HEK293 (cell line): ENCODE results near the gene RBP2.

ENCODE experiments used
- CTCF ChIA-PET: fragments of 350-600 bp; formaldehyde crosslinking; extraction: SDS; loops from one replicate; lab custom pipeline; 2021; ENCODE audit warnings: antibody characterized with exemption; lab: Yijun Ruan, JAX
- POLR2A ChIA-PET: fragments of 300-600 bp; formaldehyde crosslinking; extraction: SDS; loops from one replicate; lab custom pipeline; 2020; ENCODE audit warnings: antibody characterized with exemption, inconsistent platforms; lab: Yijun Ruan, JAX
- H3K27ac ChIP-seq: fragments of 200-500 bp; sonication (Bioruptor generic); 2 replicates; pipeline ENCODE4 v1.5.1; 2014; ENCODE audit warnings: low read depth, low read length, control low read depth, inconsistent platforms; ENCODE audit errors: extremely low read depth
- H3K36me3 ChIP-seq, 2 experiments: fragments of 200-500 bp in 1 of 2; sonication (Bioruptor generic) in 1 of 2; 1 replicate in 1 of 2; 2 replicates in 1 of 2; pipeline ENCODE4 v1.5.1; 2014 to 2017; ENCODE audit warnings: inconsistent platforms in 2 of 2, low read length in 2 of 2; ENCODE audit not compliant: control insufficient read depth in 2 of 2, insufficient read depth in 1 of 2
- H3K4me1 ChIP-seq: fragments of 200-500 bp; sonication (Bioruptor generic); 2 replicates; pipeline ENCODE4 v1.5.1; 2014; ENCODE audit warnings: mild to moderate bottlenecking, low read length, inconsistent platforms; ENCODE audit not compliant: control insufficient read depth, insufficient read depth
- H3K4me3 ChIP-seq: 2 replicates; pipeline ENCODE4 v1.5.1; 2011; ENCODE audit warnings: low read depth, mild to moderate bottlenecking, control low read depth, low read length, moderate library complexity
- H3K9me3 ChIP-seq: fragments of 200-500 bp; sonication (Bioruptor generic); 2 replicates; pipeline ENCODE4 v1.5.1; 2014; ENCODE audit warnings: low read depth, low read length, inconsistent platforms; ENCODE audit not compliant: control insufficient read depth, insufficient read depth
- BCL11B ChIP-seq: fragments of 450-650 bp; formaldehyde crosslinking; IDR thresholded peaks from 2 replicates; pipeline ENCODE4 v1.5.1; 2016; ENCODE audit warnings: low read depth, missing biosample characterization, missing genetic modification characterization
- BCL6B ChIP-seq: fragments of 450-650 bp; formaldehyde crosslinking; IDR thresholded peaks from 2 replicates; pipeline ENCODE4 v1.5.1; 2017; ENCODE audit warnings: missing biosample characterization, missing genetic modification characterization
- GLI2 ChIP-seq: fragments of 450-650 bp; formaldehyde crosslinking; IDR thresholded peaks from 2 replicates; pipeline ENCODE4; 2017; ENCODE audit warnings: missing biosample characterization, missing genetic modification characterization, low read depth, borderline replicate concordance
- KLF1 ChIP-seq: fragments of 450-650 bp; formaldehyde crosslinking; IDR thresholded peaks from 2 replicates; pipeline ENCODE4 v1.5.1; 2016; ENCODE audit warnings: missing biosample characterization, missing genetic modification characterization
- SALL2 ChIP-seq: fragments of 450-650 bp; formaldehyde crosslinking; IDR thresholded peaks from 2 replicates; pipeline ENCODE4 v1.5.0; 2017; ENCODE audit warnings: missing biosample characterization, mild to moderate bottlenecking, missing genetic modification characterization, borderline replicate concordance
- SP3 ChIP-seq: fragments of 450-650 bp; formaldehyde crosslinking; IDR thresholded peaks from 2 replicates; pipeline ENCODE4 v1.5.1; 2016; ENCODE audit warnings: missing biosample characterization, missing genetic modification characterization
- ZBTB44 ChIP-seq: fragments of 450-650 bp; IDR thresholded peaks from 2 replicates; pipeline ENCODE4 v1.5.1; 2018; ENCODE audit warnings: missing biosample characterization, mild to moderate bottlenecking, missing genetic modification characterization
- ZFHX2 ChIP-seq: fragments of 450-650 bp; formaldehyde crosslinking; conservative IDR thresholded peaks from 2 replicates; pipeline ENCODE4 v1.5.1; 2016; ENCODE audit warnings: missing biosample characterization, missing genetic modification characterization
- ZIC2 ChIP-seq: fragments of 450-650 bp; formaldehyde crosslinking; IDR thresholded peaks from 2 replicates; pipeline ENCODE4 v1.5.1; 2016; ENCODE audit warnings: missing biosample characterization, missing genetic modification characterization
- ZNF155 ChIP-seq: fragments of 450-650 bp; formaldehyde crosslinking; IDR thresholded peaks from 2 replicates; pipeline ENCODE4 v1.5.1; 2016; ENCODE audit warnings: missing biosample characterization, missing genetic modification characterization
- ZNF214 ChIP-seq: fragments of 450-650 bp; formaldehyde crosslinking; IDR thresholded peaks from 2 replicates; pipeline ENCODE4 v1.5.1; 2017; ENCODE audit warnings: missing biosample characterization, mild to moderate bottlenecking, missing genetic modification characterization, borderline replicate concordance
- ZNF221 ChIP-seq: fragments of 450-650 bp; formaldehyde crosslinking; IDR thresholded peaks from 2 replicates; pipeline ENCODE4 v1.5.1; 2017; ENCODE audit warnings: missing biosample characterization, missing genetic modification characterization, borderline replicate concordance
- ZNF354C ChIP-seq: fragments of 450-650 bp; formaldehyde crosslinking; IDR thresholded peaks from 2 replicates; pipeline ENCODE4 v1.5.1; 2016; ENCODE audit warnings: missing biosample characterization, missing genetic modification characterization, low read depth, borderline replicate concordance
- ZNF366 ChIP-seq: fragments of 450-650 bp; formaldehyde crosslinking; conservative IDR thresholded peaks from 2 replicates; pipeline ENCODE4 v1.5.1; 2016; ENCODE audit warnings: missing biosample characterization, missing genetic modification characterization
- ZNF37A ChIP-seq: fragments of 450-650 bp; IDR thresholded peaks from 2 replicates; pipeline ENCODE4 v1.5.1; 2018; ENCODE audit warnings: missing biosample characterization, missing genetic modification characterization
- ZNF416 ChIP-seq: fragments of 450-650 bp; formaldehyde crosslinking; IDR thresholded peaks from 2 replicates; pipeline ENCODE4 v1.5.1; 2016; ENCODE audit warnings: missing biosample characterization, missing genetic modification characterization
- ZNF449 ChIP-seq: fragments of 450-650 bp; formaldehyde crosslinking; IDR thresholded peaks from 2 replicates; pipeline ENCODE4 v1.5.1; 2017; ENCODE audit warnings: missing biosample characterization, mild to moderate bottlenecking, missing genetic modification characterization, moderate library complexity
- ZNF549 ChIP-seq: fragments of 450-650 bp; IDR thresholded peaks from 2 replicates; pipeline ENCODE4 v1.5.1; 2018; ENCODE audit warnings: missing biosample characterization, missing genetic modification characterization, mild to moderate bottlenecking, inconsistent platforms, moderate library complexity
- ZNF623 ChIP-seq: fragments of 450-650 bp; formaldehyde crosslinking; IDR thresholded peaks from 2 replicates; pipeline ENCODE4 v1.5.1; 2016; ENCODE audit warnings: missing biosample characterization, missing genetic modification characterization
- ZNF707 ChIP-seq: fragments of 450-650 bp; formaldehyde crosslinking; IDR thresholded peaks from 2 replicates; pipeline ENCODE4 v1.5.1; 2016; ENCODE audit warnings: missing biosample characterization, missing genetic modification characterization
- ZNF830 ChIP-seq: fragments of 450-650 bp; IDR thresholded peaks from 2 replicates; pipeline ENCODE4 v1.5.0; 2018; ENCODE audit warnings: missing biosample characterization, missing genetic modification characterization, low read depth, mild to moderate bottlenecking, moderate library complexity
- ZNF837 ChIP-seq: fragments of 450-650 bp; formaldehyde crosslinking; IDR thresholded peaks from 2 replicates; pipeline ENCODE4 v1.5.1; 2016; ENCODE audit warnings: missing biosample characterization, missing genetic modification characterization
- ZSCAN18 ChIP-seq: fragments of 450-650 bp; formaldehyde crosslinking; IDR thresholded peaks from 2 replicates; pipeline ENCODE4 v1.5.1; 2016; ENCODE audit warnings: missing biosample characterization, missing genetic modification characterization
- ZSCAN23 ChIP-seq: fragments of 450-650 bp; formaldehyde crosslinking; IDR thresholded peaks from 2 replicates; pipeline ENCODE4 v1.5.1; 2016; ENCODE audit warnings: missing biosample characterization, missing genetic modification characterization

RBP2 gene

GRCh38 chr3:139449566-139449965, 26.8 kb downstream of the RBP2 start (continued):
- TF ChIP-seq ZNF416 (tag by site-specific recombination) (no peak), ZSCAN23 (tag by site-specific recombination) (no peak)

- Histone ChIP-seq H3K36me3 (no peaks in the 10 kb centered on the region), H3K27ac (no peak overlapping the region), H3K4me3 (no peak overlapping the region), H3K4me1 (no peaks in the 10 kb centered on the region), H3K9me3 (no peaks in the 10 kb centered on the region)
- ChIA-PET POLR2A (no interaction called here), CTCF (interaction anchor here (0.6 kb wide), 1 partner anchor 113 kb away, joined by 3 read pairs; no protein-coding TSS in a partner anchor)
- TF ChIP-seq ZNF37A (no peak), SP3 (tag by site-specific recombination) (no peak), ZNF366 (no peak), KLF1 (tag by site-specific recombination) (no peak)
These were observed 28.2 kb downstream of the RBP2 start for GRCh38 chr3:139448104-139448503.

GRCh38 chr3:139447486-139447885, 28.8 kb downstream of the RBP2 start:
- Histone ChIP-seq H3K27ac (no peak overlapping the region), H3K36me3 (no peaks in the 10 kb centered on the region), H3K4me1 (no peaks in the 10 kb centered on the region), H3K4me3 (no peak overlapping the region), H3K9me3 (no peaks in the 10 kb centered on the region)
- no peak for TF ChIP-seq BCL11B (tag by site-specific recombination)
- CTCF ChIA-PET: interaction anchor here (0.6 kb wide), 1 partner anchor 538 kb away, joined by 5 read pairs; no protein-coding TSS in a partner anchor
- POLR2A ChIA-PET: no interaction called here

GRCh38 chr3:139444446-139444845, 31.9 kb downstream of the RBP2 start:
- Histone ChIP-seq H3K27ac (no peak overlapping the region), H3K4me3 (no peak overlapping the region), H3K36me3 (no peaks in the 10 kb centered on the region), H3K4me1 (no peaks in the 10 kb centered on the region), H3K9me3 (no peaks in the 10 kb centered on the region)
- CTCF ChIA-PET: no interaction called here
- TF ChIP-seq ZBTB44 (tag by site-specific recombination) (no peak), ZNF214 (tag by site-specific recombination) (no peak), ZSCAN23 (tag by site-specific recombination) (no peak), ZNF707 (tag by site-specific recombination) (no peak), ZSCAN18 (tag by site-specific recombination) (no peak), GLI2 (tag by site-specific recombination) (no peak), ZNF221 (tag by site-specific recombination) (no peak), ZNF416 (tag by site-specific recombination) (no peak), ZIC2 (tag by site-specific recombination) (no peak), ZNF549 (tag by site-specific recombination) (no peak), ZNF830 (no peak), ZFHX2 (no peak), ZNF155 (tag by site-specific recombination) (no peak), SALL2 (tag by site-specific recombination) (no peak), ZNF837 (no peak), ZNF623 (no peak), ZNF354C (tag by site-specific recombination) (no peak), BCL6B (tag by site-specific recombination) (no peak), ZNF449 (tag by site-specific recombination) (no peak)
- POLR2A ChIA-PET: no interaction called here
